Dendritic cell treated with granulocyte-macrophage colony-stimulating factor and Interleukin-4, amounts not matched to agents 40 ng/mL and 50 ng/mL, for 4 days (primary cell): Measurements from ENCODE around the gene GALNT2.

Source experiments
- H3K27ac Mint-ChIP-seq: one replicate; pipeline ENCODE4 v1.8.0; 2022; ENCODE audit warnings: mild to moderate bottlenecking, mixed read lengths
- H3K27me3 Mint-ChIP-seq: one replicate; pipeline ENCODE4 v1.8.0; 2022; ENCODE audit warnings: mild to moderate bottlenecking, mixed read lengths
- H3K36me3 Mint-ChIP-seq: one replicate; pipeline ENCODE4 v1.8.0; 2022; ENCODE audit warnings: low read depth, mixed read lengths
- H3K4me1 Mint-ChIP-seq: one replicate; pipeline ENCODE4 v1.8.0; 2022; ENCODE audit warnings: low read depth, mixed read lengths
- H3K4me3 Mint-ChIP-seq: one replicate; pipeline ENCODE4 v1.8.0; 2022; ENCODE audit warnings: mild to moderate bottlenecking, moderate library complexity, mixed read lengths
- H3K9me3 Mint-ChIP-seq: one replicate; pipeline ENCODE4 v1.8.0; 2022; ENCODE audit warnings: mixed read lengths
- intact Hi-C: fragments of 100-400 bp; cut with micrococcal nuclease; formaldehyde crosslinking; loops from one replicate; pipeline ENCODE4 v1.15.0; 2022

The GALNT2 gene

GRCh38 chr1:230170153-230170547, 103.1 kb downstream of the GALNT2 start:
- peak overlapping the region; percentile 32 for H3K27ac Mint-ChIP-seq
- peaks cover 47% of the 10 kb centered on the region for H3K4me1 Mint-ChIP-seq
- H3K4me3 Mint-ChIP-seq = no peak overlapping the region
- H3K27me3 Mint-ChIP-seq = no peaks in the 10 kb centered on the region
- intact Hi-C loops = no loop called here
- H3K36me3 Mint-ChIP-seq = no peaks in the 10 kb centered on the region
- H3K9me3 Mint-ChIP-seq = no peaks in the 10 kb centered on the region

DNA sequence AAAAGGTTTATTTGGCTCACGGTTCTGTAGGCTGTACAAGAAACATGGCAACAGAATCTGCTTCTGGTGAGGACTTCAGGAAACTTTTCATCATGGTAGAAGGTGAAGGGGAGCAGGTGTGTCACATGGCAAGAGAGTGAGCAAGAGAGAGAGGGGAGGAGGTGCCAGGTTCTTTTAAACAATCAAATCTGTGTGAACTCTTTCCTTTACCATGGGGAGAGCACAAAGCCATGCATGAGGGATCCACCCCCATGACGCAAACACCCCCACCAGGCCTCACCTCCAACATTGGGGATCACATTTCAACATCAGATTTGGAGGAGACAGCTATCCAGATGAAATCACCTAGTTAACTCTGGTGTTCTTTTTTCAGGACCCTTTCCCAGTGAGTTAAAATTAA, 103.6 kb downstream of the GALNT2 start:
- Mint-ChIP-seq H3K27me3 (no peaks in the 10 kb centered on the region), H3K4me1 (peaks cover 47% of the 10 kb centered on the region), H3K27ac (no peak overlapping the region), H3K36me3 (no peaks in the 10 kb centered on the region), H3K9me3 (no peaks in the 10 kb centered on the region), H3K4me3 (no peak overlapping the region)
- intact Hi-C loops = no loop called here

DNA sequence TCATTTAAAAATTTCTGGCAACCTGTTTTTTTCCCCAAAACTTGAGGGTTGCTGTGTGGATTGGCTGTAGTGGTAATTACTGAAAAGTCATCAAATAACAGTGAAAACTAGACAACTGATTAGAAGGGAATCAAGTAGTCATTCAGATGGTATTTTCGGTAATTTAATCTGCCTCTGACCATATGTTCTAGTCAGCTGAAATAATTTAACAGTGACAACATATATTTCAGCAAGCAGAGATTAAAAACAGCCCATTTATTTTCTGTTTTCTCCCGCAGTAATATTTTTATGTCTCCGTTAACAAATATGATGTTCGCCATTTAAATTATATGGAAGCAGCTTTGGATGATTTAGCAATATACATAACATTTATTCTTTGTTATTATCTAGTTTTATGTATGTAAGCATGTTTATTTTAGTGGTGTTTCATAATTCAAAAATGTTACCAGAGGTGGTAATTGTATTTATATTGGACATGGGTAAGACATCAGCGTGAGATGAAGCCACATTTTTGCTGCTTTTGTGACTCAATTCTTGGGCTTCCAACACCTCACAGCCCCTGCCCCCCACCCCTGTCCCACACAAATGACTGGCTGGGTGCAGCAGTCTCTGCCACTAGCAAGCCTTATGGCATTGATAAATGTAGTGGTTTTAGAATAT, 104.4 kb downstream of the GALNT2 start:
- Mint-ChIP-seq H3K36me3 (no peaks in the 10 kb centered on the region), H3K27me3 (no peaks in the 10 kb centered on the region), H3K4me3 (no peak overlapping the region), H3K4me1 (peaks cover 47% of the 10 kb centered on the region), H3K9me3 (no peaks in the 10 kb centered on the region), H3K27ac (no peak overlapping the region)
- intact Hi-C loops = no loop called here

GRCh38 chr1:230172016-230172537, 105.0 kb downstream of the GALNT2 start:
- Mint-ChIP-seq H3K27me3 (no peaks in the 10 kb centered on the region), H3K27ac (no peak overlapping the region), H3K4me1 (peaks cover 44% of the 10 kb centered on the region), H3K36me3 (no peaks in the 10 kb centered on the region), H3K9me3 (no peaks in the 10 kb centered on the region), H3K4me3 (no peak overlapping the region)
- intact Hi-C loops = no loop called here

GRCh38 chr1:230173187-230173975, 106.3 kb downstream of the GALNT2 start:
- Mint-ChIP-seq H3K4me3 (no peak overlapping the region), H3K36me3 (peaks cover 7% of the 10 kb centered on the region), H3K9me3 (no peaks in the 10 kb centered on the region), H3K4me1 (peaks cover 38% of the 10 kb centered on the region), H3K27ac (no peak overlapping the region), H3K27me3 (no peaks in the 10 kb centered on the region)
- intact Hi-C loops = no loop called here

GRCh38 chr1:230174041-230174440, 107.0 kb downstream of the GALNT2 start:
- Mint-ChIP-seq H3K4me3 (no peak overlapping the region), H3K27ac (no peak overlapping the region), H3K4me1 (peaks cover 34% of the 10 kb centered on the region), H3K9me3 (no peaks in the 10 kb centered on the region), H3K36me3 (peaks cover 11% of the 10 kb centered on the region), H3K27me3 (no peaks in the 10 kb centered on the region)
- intact Hi-C loops = no loop called here

DNA sequence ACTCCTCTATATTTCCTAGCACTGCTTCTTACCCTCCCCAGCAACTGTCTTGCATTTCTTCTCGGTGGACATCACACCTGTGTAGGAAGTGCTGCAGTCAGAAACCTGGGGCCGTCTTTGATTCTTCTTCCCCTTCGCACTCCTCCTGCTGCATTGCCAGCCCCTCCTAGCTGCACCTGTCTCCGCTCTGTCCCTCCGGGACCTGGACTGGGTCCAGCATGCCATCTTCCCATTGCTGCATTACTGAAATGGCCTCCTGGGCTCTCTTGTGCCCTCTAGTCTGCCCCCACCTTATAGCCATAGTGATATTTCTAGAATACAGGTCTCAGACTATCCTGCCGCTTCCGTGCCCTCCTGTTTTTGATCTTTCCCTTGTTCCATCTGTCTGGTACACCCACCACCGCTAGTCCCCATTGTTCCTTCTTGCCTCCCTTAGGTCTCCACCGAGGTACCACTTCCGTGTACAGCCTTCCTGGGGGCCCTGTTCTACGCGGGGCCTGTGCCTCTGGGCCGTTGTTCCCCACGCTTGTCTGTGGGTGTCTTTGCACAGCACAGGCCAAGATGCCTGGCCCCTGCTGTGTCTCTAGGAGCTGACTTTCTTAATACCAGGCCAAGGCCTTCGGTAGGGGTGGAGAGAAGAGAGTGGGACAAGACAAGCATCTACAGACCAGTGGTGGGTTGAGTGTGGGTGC, 107.6 kb downstream of the GALNT2 start:
- Mint-ChIP-seq H3K4me3 (no peak overlapping the region), H3K27me3 (no peaks in the 10 kb centered on the region), H3K36me3 (peaks cover 17% of the 10 kb centered on the region), H3K27ac (peak overlapping the region; percentile 5), H3K4me1 (peaks cover 33% of the 10 kb centered on the region), H3K9me3 (no peaks in the 10 kb centered on the region)
- intact Hi-C loops = no loop called here

DNA sequence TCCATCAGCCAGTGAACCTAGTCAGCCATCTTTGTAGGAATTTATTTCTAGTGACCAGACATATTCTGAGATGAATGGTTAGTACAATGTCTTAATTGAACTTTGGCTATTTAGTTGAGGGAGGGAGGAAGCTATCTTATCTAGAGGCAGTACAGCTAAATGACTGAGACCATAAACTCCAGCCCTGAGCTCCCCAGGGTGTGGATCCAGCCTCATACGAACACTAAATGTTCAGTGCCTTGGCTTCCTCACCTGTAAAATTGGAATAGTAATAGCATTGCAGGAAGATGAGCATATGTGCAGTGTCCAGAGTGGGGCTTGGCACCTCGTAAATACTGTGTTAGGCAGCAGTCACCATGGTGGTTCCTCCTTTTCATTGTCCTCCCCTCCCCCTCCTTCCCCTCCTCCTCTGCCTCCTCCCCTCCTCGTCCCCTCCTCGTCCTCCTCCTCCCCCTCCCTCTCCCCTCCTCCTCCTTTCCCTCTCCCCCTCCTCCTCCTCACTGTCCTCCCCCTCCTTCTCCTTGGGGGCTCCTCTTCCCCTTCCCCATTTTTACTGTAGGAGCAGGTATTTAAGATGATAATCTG, 108.2 kb downstream of the GALNT2 start:
- Mint-ChIP-seq H3K9me3 (no peaks in the 10 kb centered on the region), H3K36me3 (peaks cover 23% of the 10 kb centered on the region), H3K27ac (peak overlapping the region; percentile 5), H3K4me1 (peaks cover 31% of the 10 kb centered on the region), H3K4me3 (no peak overlapping the region), H3K27me3 (no peaks in the 10 kb centered on the region)
- intact Hi-C loops = no loop called here

- Mint-ChIP-seq H3K4me1 (peaks cover 26% of the 10 kb centered on the region), H3K4me3 (no peak overlapping the region), H3K9me3 (no peaks in the 10 kb centered on the region), H3K27ac (no peak overlapping the region), H3K27me3 (no peaks in the 10 kb centered on the region), H3K36me3 (peaks cover 26% of the 10 kb centered on the region)
- intact Hi-C loops = no loop called here
These were observed 108.8 kb downstream of the GALNT2 start for GRCh38 chr1:230175839-230176238.

DNA sequence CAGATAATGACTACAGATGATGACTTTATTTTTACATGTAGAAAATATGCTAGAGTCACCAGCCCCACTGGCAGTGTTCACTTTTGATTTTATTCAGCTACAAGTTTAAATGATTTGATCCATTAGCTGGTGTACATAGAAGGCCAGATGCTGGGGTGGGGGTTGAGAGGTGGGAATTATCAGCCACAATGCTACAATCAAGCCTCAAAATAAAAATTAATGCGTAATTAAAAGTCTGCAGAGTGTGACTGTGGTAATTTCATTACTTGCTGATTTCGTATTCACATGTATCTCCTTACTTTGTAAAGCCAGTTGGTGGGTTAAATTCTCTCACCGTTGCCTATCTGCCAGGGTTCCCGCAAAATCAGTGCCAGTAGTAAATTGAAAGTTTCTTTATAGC, 109.3 kb downstream of the GALNT2 start:
- intact Hi-C loops = no loop called here
- Mint-ChIP-seq H3K4me1 (peaks cover 26% of the 10 kb centered on the region), H3K9me3 (no peaks in the 10 kb centered on the region), H3K27me3 (no peaks in the 10 kb centered on the region), H3K4me3 (no peak overlapping the region), H3K36me3 (peaks cover 31% of the 10 kb centered on the region), H3K27ac (no peak overlapping the region)

GRCh38 chr1:230176871-230177411, 109.9 kb downstream of the GALNT2 start:
- no peaks in the 10 kb centered on the region for H3K27me3 Mint-ChIP-seq
- H3K9me3 Mint-ChIP-seq = no peaks in the 10 kb centered on the region
- no peak overlapping the region for H3K4me3 Mint-ChIP-seq
- H3K36me3 Mint-ChIP-seq = peaks cover 32% of the 10 kb centered on the region
- H3K4me1 Mint-ChIP-seq = peaks cover 26% of the 10 kb centered on the region
- intact Hi-C loops = no loop called here
- H3K27ac Mint-ChIP-seq = no peak overlapping the region

GRCh38 chr1:230179249-230179648, 112.2 kb downstream of the GALNT2 start:
- H3K9me3 Mint-ChIP-seq = no peaks in the 10 kb centered on the region
- H3K4me1 Mint-ChIP-seq = peaks cover 19% of the 10 kb centered on the region
- peaks cover 32% of the 10 kb centered on the region for H3K36me3 Mint-ChIP-seq
- H3K27me3 Mint-ChIP-seq = no peaks in the 10 kb centered on the region
- intact Hi-C loops = no loop called here
- H3K4me3 Mint-ChIP-seq = no peak overlapping the region
- H3K27ac Mint-ChIP-seq = no peak overlapping the region

GRCh38 chr1:230185076-230186001, 118.3 kb downstream of the GALNT2 start:
- Mint-ChIP-seq H3K27ac (peak overlapping the region; percentile 54), H3K4me1 (peaks cover 49% of the 10 kb centered on the region), H3K36me3 (peaks cover 13% of the 10 kb centered on the region), H3K27me3 (no peaks in the 10 kb centered on the region), H3K4me3 (no peak overlapping the region), H3K9me3 (no peaks in the 10 kb centered on the region)
- intact Hi-C loops = no loop called here
